Natural killer cell (primary cell): ENCODE data around the gene LEKR1. TPM values are rescaled to one million over a fixed set of nuclear protein-coding genes. Genes with fewer than 3 reads are reported as not detected.

Source experiments
- ATAC-seq, 3 donors: fragments of 150-1000 bp in 2 of 3; fragments of 200-7000 bp in 1 of 3; cut with Tn5 transposase; 1 replicate in 1 of 3; 2 replicates in 2 of 3; pipeline ENCODE4 v1.10.0; 2021; ENCODE audit warnings: mild to moderate bottlenecking in 2 of 3, moderate library complexity in 2 of 3
- DNase-seq, 2 donors: peaks; one replicate each; pipeline versions ENCODE4 v3.0.0 to v3.0.0-alpha.2; 2013 to 2021; ENCODE audit warnings: mixed read lengths in 1 of 2
- H3K27ac ChIP-seq: one replicate; pipeline ENCODE4 v1.5.1; 2013; ENCODE audit warnings: mild to moderate bottlenecking, low read length
- H3K27me3 ChIP-seq: one replicate; pipeline ENCODE4 v1.6.1; 2013; ENCODE audit warnings: low read length; ENCODE audit not compliant: control insufficient read depth, insufficient read depth
- H3K36me3 ChIP-seq: one replicate; pipeline ENCODE4 v1.6.1; 2013; ENCODE audit warnings: low read length; ENCODE audit not compliant: control insufficient read depth, insufficient read depth
- H3K4me1 ChIP-seq: one replicate; pipeline ENCODE4 v1.6.1; 2013; ENCODE audit warnings: low read length; ENCODE audit not compliant: control insufficient read depth, insufficient read depth
- H3K4me3 ChIP-seq: one replicate; pipeline ENCODE4 v1.5.1; 2013; ENCODE audit warnings: low read length
- H3K9me3 ChIP-seq: one replicate; pipeline ENCODE4 v1.6.1; 2013; ENCODE audit warnings: low read length; ENCODE audit not compliant: control insufficient read depth, insufficient read depth
- H3K27ac Mint-ChIP-seq, 2 donors: one replicate each; pipeline ENCODE4 v1.8.0; 2022; ENCODE audit warnings: mild to moderate bottlenecking in 2 of 2, mixed read lengths in 2 of 2, moderate library complexity in 1 of 2
- H3K27me3 Mint-ChIP-seq, 2 donors: one replicate each; pipeline ENCODE4 v1.8.0; 2022; ENCODE audit warnings: low read depth in 2 of 2, mixed read lengths in 2 of 2
- H3K36me3 Mint-ChIP-seq: one replicate; pipeline ENCODE4 v1.8.0; 2022; ENCODE audit warnings: mixed read lengths
- H3K4me1 Mint-ChIP-seq, 2 donors: one replicate each; pipeline ENCODE4 v1.8.0; 2022; ENCODE audit warnings: mixed read lengths in 2 of 2
- H3K4me3 Mint-ChIP-seq: one replicate; pipeline ENCODE4 v1.8.0; 2022; ENCODE audit warnings: mild to moderate bottlenecking, moderate library complexity, mixed read lengths
- H3K9me3 Mint-ChIP-seq, 2 donors: one replicate each; pipeline ENCODE4 v1.8.0; 2022; ENCODE audit warnings: mixed read lengths in 2 of 2
- CTCF ChIP-seq: fragments of 200-600 bp; IDR thresholded peaks from one replicate; pipeline ENCODE4 v1.8.0; 2022; ENCODE audit warnings: antibody characterized with exemption
- WGBS: methylation state at CpG from one replicate; pipeline ENCODE4 v1.1.7; 2013; ENCODE audit warnings: missing lambda C conversion rate; ENCODE audit not compliant: insufficient coverage; 5-methylcytosine and 5-hydroxymethylcytosine counted together
- intact Hi-C: fragments of 100-400 bp; cut with micrococcal nuclease; formaldehyde crosslinking; loops from one replicate; pipeline ENCODE4 v1.14.2; 2022
- total RNA-seq, 4 donors: library from RNA; stranded (reverse); fragments of 120-200 nt in 1 of 4; gene quantifications; one replicate each; pipeline versions ENCODE4 v1.2.3 to v1.2.4, GENCODE V29; 2013 to 2022

LEKR1 gene
- total RNA-seq, 3 donors from 2014 or later (not counting 1 experiment from before 2014, with no cell fraction given): 1.1 to 1.7 (median 1.2) TPM

- Histone ChIP-seq H3K36me3 (no peaks in the 10 kb centered on the region), H3K9me3 (no peaks in the 10 kb centered on the region), H3K4me1 (no peaks in the 10 kb centered on the region), H3K4me3 (no peak overlapping the region), H3K27ac (no peak overlapping the region), H3K27me3 (no peaks in the 10 kb centered on the region)
- Mint-ChIP-seq H3K4me1 (no peaks in the 10 kb centered on the region), H3K4me3 (no peak overlapping the region), H3K36me3 (no peaks in the 10 kb centered on the region), H3K9me3 (no peaks in the 10 kb centered on the region), H3K27ac (no peak overlapping the region), H3K27me3 (peaks cover 8 to 11% of the 10 kb centered on the region in 2 donors)
- ATAC-seq (no peak), DNase-seq (no peak)
- no peak for TF ChIP-seq CTCF
- WGBS: 85% methylated on average over 4 of the region's 4 CpGs
- intact Hi-C loops: no loop called here
Observed at GRCh38 chr3:157073810-157074209, 247.7 kb downstream of the LEKR1 start.

GRCh38 chr3:157074490-157074889 lies 248.3 kb downstream of the LEKR1 start:
- H3K9me3 ChIP-seq: no peaks in the 10 kb centered on the region
- no peak for DNase-seq
- H3K4me3 Mint-ChIP-seq: no peak overlapping the region
- H3K27me3 ChIP-seq: no peaks in the 10 kb centered on the region
- H3K27me3 Mint-ChIP-seq: peaks cover 8 to 11% of the 10 kb centered on the region in 2 donors
- WGBS: 89% methylated on average over 3 of the region's 3 CpGs
- TF ChIP-seq CTCF: no peak
- ATAC-seq: no peak
- intact Hi-C loops: no loop called here
- H3K4me1 Mint-ChIP-seq: no peaks in the 10 kb centered on the region
- no peak overlapping the region for H3K27ac Mint-ChIP-seq
- H3K27ac ChIP-seq: no peak overlapping the region
- no peaks in the 10 kb centered on the region for H3K9me3 Mint-ChIP-seq
- no peak overlapping the region for H3K4me3 ChIP-seq
- no peaks in the 10 kb centered on the region for H3K4me1 ChIP-seq
- no peaks in the 10 kb centered on the region for H3K36me3 Mint-ChIP-seq
- H3K36me3 ChIP-seq: no peaks in the 10 kb centered on the region

GRCh38 chr3:157074981-157075380 lies 248.8 kb downstream of the LEKR1 start:
- H3K9me3 Mint-ChIP-seq: no peaks in the 10 kb centered on the region
- no peaks in the 10 kb centered on the region for H3K4me1 Mint-ChIP-seq
- TF ChIP-seq CTCF: no peak
- no peaks in the 10 kb centered on the region for H3K36me3 ChIP-seq
- H3K4me3 ChIP-seq: no peak overlapping the region
- no peak overlapping the region for H3K27ac Mint-ChIP-seq
- no peaks in the 10 kb centered on the region for H3K27me3 ChIP-seq
- H3K27me3 Mint-ChIP-seq: peaks cover 8 to 11% of the 10 kb centered on the region in 2 donors
- ATAC-seq (no peak), DNase-seq (no peak)
- no peaks in the 10 kb centered on the region for H3K36me3 Mint-ChIP-seq
- 88% methylated on average over 2 of the region's 2 CpGs for WGBS
- no peak overlapping the region for H3K4me3 Mint-ChIP-seq
- intact Hi-C loops: no loop called here
- H3K9me3 ChIP-seq: no peaks in the 10 kb centered on the region
- no peak overlapping the region for H3K27ac ChIP-seq
- no peaks in the 10 kb centered on the region for H3K4me1 ChIP-seq

GRCh38 chr3:157075693-157076420 lies 249.7 kb downstream of the LEKR1 start:
- WGBS: 57% methylated on average over 6 of the region's 7 CpGs
- intact Hi-C loops: no loop called here

More at GRCh38 chr3:157075693-157076420, 249.7 kb downstream of the LEKR1 start:
- no peaks in the 10 kb centered on the region for H3K4me1 ChIP-seq
- H3K4me3 ChIP-seq: no peak overlapping the region
- Mint-ChIP-seq H3K4me3 (no peak overlapping the region), H3K4me1 (no peaks in the 10 kb centered on the region), H3K36me3 (no peaks in the 10 kb centered on the region), H3K27ac (no peak overlapping the region), H3K9me3 (no peaks in the 10 kb centered on the region), H3K27me3 (peaks cover 8 to 11% of the 10 kb centered on the region in 2 donors)
- no peak for DNase-seq
- H3K9me3 ChIP-seq: no peaks in the 10 kb centered on the region
- H3K36me3 ChIP-seq: no peaks in the 10 kb centered on the region
- H3K27me3 ChIP-seq: no peaks in the 10 kb centered on the region
- no peak overlapping the region for H3K27ac ChIP-seq
- TF ChIP-seq CTCF: no peak
- no peak for ATAC-seq
